ENCODE data around the gene DECR2.

DNA sequence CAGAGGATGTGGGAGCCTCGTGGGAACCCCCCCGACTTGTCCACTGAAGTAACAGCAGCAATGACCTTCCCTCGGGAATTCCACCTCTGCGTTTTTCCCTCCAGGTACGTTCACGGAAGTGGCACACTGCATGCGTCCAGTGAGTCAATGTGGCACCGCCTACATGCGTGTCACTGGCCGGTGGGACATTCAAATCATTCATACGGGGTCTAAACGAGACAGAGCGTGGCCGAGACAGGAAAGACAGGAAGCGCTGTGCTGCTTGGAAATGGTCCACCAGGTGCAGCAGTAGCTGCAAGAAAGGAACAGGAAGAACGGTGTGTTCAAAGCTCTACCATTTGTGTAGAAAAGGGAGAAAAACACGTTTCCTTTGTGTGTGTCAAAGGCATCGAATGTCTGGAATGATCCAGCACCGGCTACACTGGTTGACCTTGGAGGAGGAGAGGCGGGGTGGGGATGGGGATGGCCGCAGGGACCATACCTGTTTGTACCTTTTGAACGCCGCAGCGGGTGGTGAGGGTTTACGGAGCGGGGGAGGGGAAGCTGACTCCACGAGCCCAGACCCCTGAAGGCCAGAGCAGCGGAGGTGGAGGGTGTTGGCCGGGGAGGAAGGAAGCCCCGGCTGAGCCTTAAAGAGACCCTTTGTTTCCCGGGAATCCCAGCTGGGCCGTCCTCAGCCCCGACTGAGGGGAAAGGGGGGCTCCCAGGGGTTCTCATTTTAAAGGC is 18.2 kb upstream of the DECR2 start:
- TF ChIP-seq, protein P1, sequence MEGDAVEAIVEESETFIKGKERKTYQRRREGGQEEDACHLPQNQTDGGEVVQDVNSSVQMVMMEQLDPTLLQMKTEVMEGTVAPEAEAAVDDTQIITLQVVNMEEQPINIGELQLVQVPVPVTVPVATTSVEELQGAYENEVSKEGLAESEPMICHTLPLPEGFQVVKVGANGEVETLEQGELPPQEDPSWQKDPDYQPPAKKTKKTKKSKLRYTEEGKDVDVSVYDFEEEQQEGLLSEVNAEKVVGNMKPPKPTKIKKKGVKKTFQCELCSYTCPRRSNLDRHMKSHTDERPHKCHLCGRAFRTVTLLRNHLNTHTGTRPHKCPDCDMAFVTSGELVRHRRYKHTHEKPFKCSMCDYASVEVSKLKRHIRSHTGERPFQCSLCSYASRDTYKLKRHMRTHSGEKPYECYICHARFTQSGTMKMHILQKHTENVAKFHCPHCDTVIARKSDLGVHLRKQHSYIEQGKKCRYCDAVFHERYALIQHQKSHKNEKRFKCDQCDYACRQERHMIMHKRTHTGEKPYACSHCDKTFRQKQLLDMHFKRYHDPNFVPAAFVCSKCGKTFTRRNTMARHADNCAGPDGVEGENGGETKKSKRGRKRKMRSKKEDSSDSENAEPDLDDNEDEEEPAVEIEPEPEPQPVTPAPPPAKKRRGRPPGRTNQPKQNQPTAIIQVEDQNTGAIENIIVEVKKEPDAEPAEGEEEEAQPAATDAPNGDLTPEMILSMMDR (conservative IDR thresholded peaks at IDR 0.05) = no peak
- TF ChIP-seq ZFX (IDR thresholded peaks at IDR 0.05) = no peak

Data from C4-2B (cell line).